BE2C (cell line): Measurements from ENCODE around the gene NDUFAF2.
A peak's percentile ranks its signal among the peaks of the same experiment; 100 is the strongest.

Experiments
- DNase-seq: peaks from one replicate; pipeline ENCODE4 v3.0.0-alpha.2; 2020
- H3K27me3 ChIP-seq: fragments of 250-450 bp; sonication (Bioruptor Pico); 2 replicates; pipeline ENCODE4 v1.5.1; 2020; ENCODE audit warnings: mild to moderate bottlenecking
- H3K36me3 ChIP-seq: fragments of 250-450 bp; sonication (Bioruptor Pico); 2 replicates; pipeline ENCODE4 v1.5.1; 2020; ENCODE audit warnings: mild to moderate bottlenecking
- H3K4me1 ChIP-seq: fragments of 250-450 bp; sonication (Bioruptor Pico); 2 replicates; pipeline ENCODE4 v1.5.1; 2020
- H3K4me3 ChIP-seq: 2 replicates; pipeline ENCODE4 v1.5.1; 2011; ENCODE audit warnings: low read depth, low read length
- H3K9me3 ChIP-seq: fragments of 250-450 bp; sonication (Bioruptor Pico); 2 replicates; pipeline ENCODE4 v1.5.1; 2020
- TF ChIP-seq, protein P1 (sequence below): IDR thresholded peaks from 2 replicates; pipeline ENCODE4 v1.5.1; 2012; ENCODE audit warnings: mild to moderate bottlenecking, low read depth, low read length

The NDUFAF2 gene

DNA sequence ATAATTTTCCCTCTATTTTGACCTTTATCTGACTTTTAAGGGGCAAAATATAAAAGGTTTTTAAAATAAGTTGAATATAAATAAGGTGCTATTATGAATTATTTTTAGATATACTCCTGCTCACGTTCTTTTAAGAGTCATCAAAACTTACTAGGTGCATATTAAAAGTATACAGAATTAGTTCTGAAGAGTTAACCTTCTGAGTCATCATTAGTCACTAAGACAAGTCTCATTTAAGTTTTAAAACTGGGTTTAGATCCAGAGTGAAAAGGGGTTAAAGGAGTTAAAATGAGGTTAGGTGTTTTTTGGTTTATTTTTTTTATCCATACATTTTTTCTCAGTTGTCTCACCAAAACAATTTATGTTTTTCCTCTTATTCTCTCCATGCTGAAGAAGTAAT is 175.5 kb downstream of the NDUFAF2 start:
- Histone ChIP-seq H3K36me3 (no peaks in the 10 kb centered on the region), H3K9me3 (no peaks in the 10 kb centered on the region), H3K4me3 (no peak overlapping the region), H3K27me3 (no peaks in the 10 kb centered on the region), H3K4me1 (no peaks in the 10 kb centered on the region)
- DNase-seq: no peak
- TF ChIP-seq, protein P1, sequence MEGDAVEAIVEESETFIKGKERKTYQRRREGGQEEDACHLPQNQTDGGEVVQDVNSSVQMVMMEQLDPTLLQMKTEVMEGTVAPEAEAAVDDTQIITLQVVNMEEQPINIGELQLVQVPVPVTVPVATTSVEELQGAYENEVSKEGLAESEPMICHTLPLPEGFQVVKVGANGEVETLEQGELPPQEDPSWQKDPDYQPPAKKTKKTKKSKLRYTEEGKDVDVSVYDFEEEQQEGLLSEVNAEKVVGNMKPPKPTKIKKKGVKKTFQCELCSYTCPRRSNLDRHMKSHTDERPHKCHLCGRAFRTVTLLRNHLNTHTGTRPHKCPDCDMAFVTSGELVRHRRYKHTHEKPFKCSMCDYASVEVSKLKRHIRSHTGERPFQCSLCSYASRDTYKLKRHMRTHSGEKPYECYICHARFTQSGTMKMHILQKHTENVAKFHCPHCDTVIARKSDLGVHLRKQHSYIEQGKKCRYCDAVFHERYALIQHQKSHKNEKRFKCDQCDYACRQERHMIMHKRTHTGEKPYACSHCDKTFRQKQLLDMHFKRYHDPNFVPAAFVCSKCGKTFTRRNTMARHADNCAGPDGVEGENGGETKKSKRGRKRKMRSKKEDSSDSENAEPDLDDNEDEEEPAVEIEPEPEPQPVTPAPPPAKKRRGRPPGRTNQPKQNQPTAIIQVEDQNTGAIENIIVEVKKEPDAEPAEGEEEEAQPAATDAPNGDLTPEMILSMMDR: no peak

DNA sequence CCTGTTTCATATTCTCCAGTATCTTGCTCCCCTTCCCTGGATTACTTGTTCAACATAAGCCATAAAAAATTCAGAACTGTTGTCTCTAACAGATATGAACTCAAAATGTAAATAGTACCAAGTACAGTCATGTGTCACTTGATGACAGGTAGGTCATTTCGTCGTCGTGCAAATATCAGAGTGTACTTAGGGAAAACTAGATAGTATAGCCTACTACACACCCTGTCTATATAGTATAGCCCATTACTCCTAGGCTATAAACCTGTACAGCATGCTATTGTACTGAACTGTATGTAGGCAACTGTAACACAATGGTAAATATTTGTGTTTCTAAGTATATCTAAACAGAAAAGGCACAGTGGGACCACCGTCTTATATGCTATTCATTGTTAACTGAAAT is 178.1 kb downstream of the NDUFAF2 start:
- Histone ChIP-seq H3K9me3 (no peaks in the 10 kb centered on the region), H3K36me3 (no peaks in the 10 kb centered on the region), H3K4me3 (no peak overlapping the region), H3K27me3 (no peaks in the 10 kb centered on the region), H3K4me1 (no peaks in the 10 kb centered on the region)
- TF ChIP-seq, protein P1: no peak
- no peak for DNase-seq

DNA sequence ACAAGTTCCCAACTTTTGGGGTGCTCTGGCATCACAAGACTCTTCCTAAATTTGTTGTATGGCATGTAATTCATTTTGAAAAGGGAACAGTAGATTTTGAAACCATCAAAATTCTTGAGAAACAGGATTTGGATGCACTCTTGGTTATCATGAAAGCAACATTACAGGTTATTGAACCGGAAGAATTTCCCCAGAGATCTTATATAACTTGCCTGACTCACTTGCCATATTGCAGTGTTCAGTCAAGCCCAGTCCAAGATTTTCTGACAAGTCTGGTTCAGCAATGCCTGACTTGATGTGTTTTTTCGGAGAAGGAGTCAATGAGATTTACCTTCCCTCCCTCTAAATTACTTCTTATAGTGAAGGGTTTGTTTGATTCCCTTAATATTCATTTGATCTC is 185.3 kb downstream of the NDUFAF2 start:
- no peaks in the 10 kb centered on the region for H3K9me3 ChIP-seq
- no peaks in the 10 kb centered on the region for H3K27me3 ChIP-seq
- TF ChIP-seq, protein P1: no peak
- H3K36me3 ChIP-seq: no peaks in the 10 kb centered on the region; the same call in 1 of the 2 replicates
- no peak for DNase-seq
- no peak overlapping the region for H3K4me3 ChIP-seq
- no peaks in the 10 kb centered on the region for H3K4me1 ChIP-seq

DNA sequence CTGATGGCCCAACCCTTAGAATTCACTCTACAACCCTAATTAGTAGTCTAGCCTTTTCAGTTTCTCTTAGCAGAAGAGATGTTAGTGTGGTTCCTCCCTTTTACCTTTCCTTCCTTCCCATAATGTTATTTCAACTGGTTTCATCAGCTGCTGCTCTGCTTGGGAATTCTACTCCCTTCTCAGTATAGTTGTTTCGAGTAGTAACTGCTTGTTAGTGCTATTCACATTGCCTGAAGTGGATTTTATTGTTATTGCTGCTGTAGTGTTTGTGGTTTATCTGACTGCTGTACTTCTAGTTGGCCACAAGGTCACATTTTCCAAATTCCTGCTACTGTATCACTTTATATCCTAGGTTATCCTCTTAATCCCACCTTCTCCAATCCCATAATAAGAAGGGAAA is 187.6 kb downstream of the NDUFAF2 start:
- H3K36me3 ChIP-seq: no peaks in the 10 kb centered on the region; the same call in 1 of the 2 replicates
- H3K4me1 ChIP-seq: no peaks in the 10 kb centered on the region
- H3K4me3 ChIP-seq: no peak overlapping the region
- no peaks in the 10 kb centered on the region for H3K27me3 ChIP-seq
- no peak for DNase-seq
- H3K9me3 ChIP-seq: no peaks in the 10 kb centered on the region
- TF ChIP-seq, protein P1: no peak

DNA sequence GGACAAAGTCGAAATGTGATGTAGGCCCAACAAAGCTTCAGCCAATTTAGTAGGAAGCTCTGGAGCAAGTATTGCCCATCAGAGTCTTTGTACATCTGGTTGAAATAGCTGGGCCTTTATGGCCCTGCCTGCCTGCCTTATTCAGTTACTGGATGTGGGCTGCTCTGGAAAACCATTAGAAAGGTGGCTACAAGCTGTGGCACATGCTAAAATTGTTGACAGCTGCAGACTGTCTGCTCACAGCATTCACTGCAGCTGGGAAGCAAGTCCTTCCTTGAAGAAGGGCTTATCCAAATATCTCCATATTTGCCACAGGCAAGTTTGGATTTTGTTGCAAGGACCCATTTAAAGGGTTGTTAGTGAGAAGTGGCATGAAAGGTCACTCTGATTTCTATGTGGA is 192.8 kb downstream of the NDUFAF2 start:
- Histone ChIP-seq H3K27me3 (no peaks in the 10 kb centered on the region), H3K36me3 (no peaks in the 10 kb centered on the region)
- DNase-seq: no peak

DNA sequence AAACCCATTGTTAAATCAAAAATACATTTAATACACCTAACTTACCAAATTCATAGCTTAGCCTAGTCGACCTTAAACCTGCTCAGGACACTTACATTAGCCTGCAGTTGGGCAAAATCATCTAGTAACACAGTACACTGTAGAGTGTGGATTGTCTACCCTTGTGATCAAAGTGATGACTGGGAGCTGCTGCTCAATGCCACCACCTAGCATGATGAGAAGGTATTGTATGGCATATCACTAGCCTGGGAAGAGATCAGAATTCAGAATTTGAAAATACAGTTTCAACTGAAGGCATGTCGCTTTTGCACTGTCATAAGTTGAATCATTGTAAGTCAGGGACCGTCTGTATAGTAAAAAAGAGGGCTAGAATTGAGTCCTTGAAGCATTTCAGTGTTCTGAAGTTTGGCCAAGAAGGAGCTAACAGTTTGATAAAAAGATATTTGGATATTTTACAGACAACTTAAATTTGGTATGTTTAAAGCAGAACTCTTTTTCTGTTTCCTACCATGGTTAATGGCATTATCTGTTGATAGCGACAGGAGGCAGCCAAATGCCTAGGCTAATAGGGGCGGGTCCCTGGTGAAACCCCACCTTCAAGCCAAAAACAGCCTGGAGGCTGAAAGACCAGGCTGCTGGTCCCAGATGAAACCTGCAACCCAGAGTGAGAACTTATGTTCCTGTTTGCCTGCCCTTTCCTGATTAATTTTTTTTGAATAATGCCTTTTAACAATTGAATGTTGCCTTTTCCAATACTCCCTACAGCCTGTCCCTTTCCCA is 194.3 kb downstream of the NDUFAF2 start:
- no peaks in the 10 kb centered on the region for H3K27me3 ChIP-seq
- H3K36me3 ChIP-seq: no peaks in the 10 kb centered on the region
- no peaks in the 10 kb centered on the region for H3K9me3 ChIP-seq
- DNase-seq: peak; percentile 35
- H3K4me1 ChIP-seq: no peaks in the 10 kb centered on the region; the same call in 1 of the 2 replicates
- TF ChIP-seq, protein P1: peak; percentile 51
- no peak overlapping the region for H3K4me3 ChIP-seq

More for the DNA sequence above, 192.8 kb downstream of the NDUFAF2 start:
- no peaks in the 10 kb centered on the region; the same call in 1 of the 2 replicates for H3K4me1 ChIP-seq
- no peaks in the 10 kb centered on the region for H3K9me3 ChIP-seq
- TF ChIP-seq, protein P1: no peak
- no peak overlapping the region for H3K4me3 ChIP-seq
